ENCODE results near the gene ZFPL1.

ZFPL1 gene

GRCh38 chr11:65083834-65084597 is at the start of gene ZFPL1, which contains the start of gene CDCA5:
Gene ZFPL1 (plus strand): TSS chr11:65084222. CDS start chr11:65084699, 477 bp downstream.
Gene CDCA5 (minus strand): TSS chr11:65084040. CDS start chr11:65083978, 62 bp downstream.
- DNase-seq (ENCODE audit: low read depth in 2 of 2), result peak; percentile 91 to 94

GRCh38 chr11:65034423-65034822 is 49.6 kb upstream of the ZFPL1 start:
- no peak for DNase-seq (ENCODE audit: low read depth in 2 of 2)

GRCh38 chr11:65035579-65035978 is 48.4 kb upstream of the ZFPL1 start:
- DNase-seq (ENCODE audit: low read depth in 2 of 2), result no peak

DNA sequence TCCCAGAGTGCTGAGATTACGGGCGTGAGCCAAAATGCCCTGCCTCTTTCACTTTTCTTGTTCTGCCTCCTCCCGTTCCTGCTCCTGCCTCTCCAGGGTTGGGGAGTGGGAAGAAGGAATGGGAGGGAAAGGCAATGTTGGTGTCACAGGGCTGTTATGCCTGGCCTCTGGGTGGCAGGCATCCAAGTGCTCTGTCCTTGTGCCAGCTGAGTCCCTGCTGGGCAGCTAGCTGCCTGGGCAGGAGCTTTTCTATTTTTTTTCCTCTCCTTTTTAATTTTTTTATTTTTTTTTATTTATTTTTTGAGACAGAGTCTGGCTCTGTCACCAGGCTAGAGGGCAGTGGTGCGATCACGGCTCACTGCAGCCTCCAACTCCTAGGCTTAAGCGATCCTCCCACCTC is 47.1 kb upstream of the ZFPL1 start:
- no peak for DNase-seq (ENCODE audit: low read depth in 2 of 2)

- no peak for DNase-seq (ENCODE audit: low read depth in 2 of 2)
These were observed 43.5 kb upstream of the ZFPL1 start for GRCh38 chr11:65040520-65040846.

DNA sequence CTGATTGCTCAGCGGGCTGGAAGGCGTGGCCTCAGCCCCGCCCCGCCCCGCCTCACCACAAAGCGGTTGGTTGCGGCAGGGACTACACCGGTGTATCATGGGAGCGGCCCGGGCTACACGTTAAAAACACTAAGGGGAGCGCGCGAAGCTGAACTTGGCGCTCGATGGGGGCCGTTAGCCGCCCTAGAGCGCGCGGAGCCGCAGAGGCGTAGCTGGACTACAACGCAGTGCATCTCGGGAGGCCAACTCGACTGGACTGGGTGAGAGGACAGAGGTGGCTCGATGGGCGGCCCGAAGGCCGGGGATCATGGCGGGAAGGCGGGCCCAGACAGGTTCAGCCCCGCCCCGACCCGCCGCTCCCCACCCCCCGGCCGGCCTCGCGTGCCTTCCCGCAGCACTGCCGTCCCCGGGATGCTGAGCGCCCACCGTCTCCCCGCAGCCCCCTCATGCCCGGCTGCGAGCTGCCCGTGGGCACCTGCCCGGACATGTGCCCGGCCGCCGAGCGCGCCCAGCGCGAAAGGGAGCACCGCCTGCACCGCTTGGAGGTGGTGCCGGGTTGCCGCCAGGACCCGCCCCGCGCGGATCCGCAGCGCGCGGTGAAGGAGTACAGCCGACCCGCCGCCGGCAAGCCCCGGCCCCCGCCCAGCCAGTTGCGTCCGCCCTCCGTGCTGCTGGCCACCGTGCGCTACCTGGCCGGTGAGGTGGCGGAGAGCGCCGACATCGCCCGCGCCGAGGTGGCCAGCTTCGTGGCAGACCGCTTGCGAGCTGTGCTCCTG is 43.0 kb upstream of the ZFPL1 start, which contains the start of gene SAC3D1:
SAC3D1 (plus strand) TSS at position 364 of the 776 bp plus-strand sequence; CDS start at position 447, 83 bp downstream.
- DNase-seq (ENCODE audit: low read depth in 2 of 2), result peak; percentile 64 to 69

GRCh38 chr11:65042891-65043290 is 41.1 kb upstream of the ZFPL1 start:
- DNase-seq (ENCODE audit: low read depth in 2 of 2), result no peak

- DNase-seq (ENCODE audit: low read depth in 2 of 2), result no peak
These were observed 40.0 kb upstream of the ZFPL1 start for GRCh38 chr11:65043881-65044501.

GRCh38 chr11:65045061-65045460 is 39.0 kb upstream of the ZFPL1 start:
- no peak for DNase-seq (ENCODE audit: low read depth in 2 of 2)

DNA sequence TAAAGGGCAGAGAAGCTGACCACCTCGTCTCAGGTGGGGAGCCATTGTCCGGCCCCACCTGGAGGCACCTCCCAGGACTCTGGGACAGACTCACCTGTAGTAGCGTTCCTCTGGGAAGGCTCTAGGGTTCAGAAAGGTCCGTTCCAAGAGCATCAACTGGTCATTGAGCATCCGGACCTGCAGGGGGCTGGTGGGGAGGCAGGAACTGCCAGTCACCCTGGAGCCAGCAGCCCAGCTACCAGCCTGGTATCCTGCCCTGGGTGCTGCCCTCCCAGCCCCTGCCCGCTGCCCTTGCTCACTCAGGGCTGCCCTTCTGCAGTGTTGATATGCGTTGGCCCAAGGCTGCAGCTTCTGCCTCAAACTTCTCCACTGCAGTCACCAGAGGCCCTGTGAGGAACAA is 38.3 kb upstream of the ZFPL1 start:
- no peak for DNase-seq (ENCODE audit: low read depth in 2 of 2)

DNA sequence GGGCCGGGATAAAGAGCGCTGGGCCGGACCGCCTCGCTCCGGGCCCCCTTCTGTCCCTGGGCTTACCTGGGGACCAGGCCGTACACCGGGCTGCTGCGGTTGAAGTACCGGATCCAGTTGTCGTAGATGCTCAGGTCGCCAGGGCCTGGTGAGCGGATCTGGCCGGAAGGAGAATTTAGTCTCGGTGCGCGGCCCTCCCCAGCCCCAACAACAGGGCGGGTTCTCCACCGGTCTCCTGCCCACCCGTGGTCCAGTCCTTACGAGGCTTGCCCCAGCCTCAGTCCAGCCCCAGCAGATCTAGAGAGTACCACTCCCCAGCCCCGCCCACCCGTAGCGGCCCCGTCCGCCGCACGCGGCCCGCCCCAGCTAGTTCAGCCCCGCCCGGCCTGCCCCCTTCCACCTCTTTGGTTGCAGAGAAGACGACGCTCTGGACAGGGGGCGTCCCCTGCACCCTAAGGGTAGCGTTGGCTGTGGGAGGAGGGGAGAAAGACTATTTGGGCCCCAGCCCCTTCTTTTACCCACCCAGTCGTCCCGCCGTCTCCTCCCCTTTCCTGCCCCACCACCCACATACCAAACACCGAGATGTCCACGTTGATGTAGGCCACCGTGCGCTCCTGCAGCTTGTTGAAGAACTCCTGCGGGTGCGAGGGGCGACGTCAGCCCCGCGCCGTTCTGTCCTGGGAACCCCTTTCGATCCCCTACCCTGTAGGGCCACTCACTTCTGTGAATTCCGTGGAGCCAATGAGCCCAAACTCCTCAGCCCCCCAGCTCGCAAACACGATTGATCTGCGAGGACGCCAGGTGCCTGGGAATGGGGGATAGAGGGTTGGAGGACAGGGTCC is 36.2 kb upstream of the ZFPL1 start:
- no peak for DNase-seq (ENCODE audit: low read depth in 2 of 2)

DNA sequence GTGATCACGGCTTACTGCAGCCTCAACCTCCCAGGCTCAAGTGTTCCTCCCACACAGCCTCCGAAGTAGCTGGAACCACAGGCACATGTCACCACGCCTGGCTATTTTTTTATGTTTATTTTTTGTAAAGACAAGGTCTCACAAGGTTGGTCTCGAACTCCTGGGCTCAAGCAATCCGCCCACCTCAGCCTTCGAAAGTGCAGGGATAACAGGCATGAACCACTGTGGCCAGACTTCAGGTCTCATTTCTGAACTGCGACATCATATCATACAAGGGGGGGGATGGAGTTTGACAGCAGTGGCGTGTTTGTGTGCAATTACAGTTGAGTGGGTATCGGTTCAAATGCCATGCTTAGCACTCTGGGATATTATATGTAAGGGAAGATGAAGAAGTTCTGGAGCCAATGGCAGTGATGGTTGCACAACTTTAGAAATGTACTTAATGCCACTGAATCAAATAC is 32.6 kb upstream of the ZFPL1 start:
- DNase-seq (ENCODE audit: low read depth in 2 of 2), result no peak

DNA sequence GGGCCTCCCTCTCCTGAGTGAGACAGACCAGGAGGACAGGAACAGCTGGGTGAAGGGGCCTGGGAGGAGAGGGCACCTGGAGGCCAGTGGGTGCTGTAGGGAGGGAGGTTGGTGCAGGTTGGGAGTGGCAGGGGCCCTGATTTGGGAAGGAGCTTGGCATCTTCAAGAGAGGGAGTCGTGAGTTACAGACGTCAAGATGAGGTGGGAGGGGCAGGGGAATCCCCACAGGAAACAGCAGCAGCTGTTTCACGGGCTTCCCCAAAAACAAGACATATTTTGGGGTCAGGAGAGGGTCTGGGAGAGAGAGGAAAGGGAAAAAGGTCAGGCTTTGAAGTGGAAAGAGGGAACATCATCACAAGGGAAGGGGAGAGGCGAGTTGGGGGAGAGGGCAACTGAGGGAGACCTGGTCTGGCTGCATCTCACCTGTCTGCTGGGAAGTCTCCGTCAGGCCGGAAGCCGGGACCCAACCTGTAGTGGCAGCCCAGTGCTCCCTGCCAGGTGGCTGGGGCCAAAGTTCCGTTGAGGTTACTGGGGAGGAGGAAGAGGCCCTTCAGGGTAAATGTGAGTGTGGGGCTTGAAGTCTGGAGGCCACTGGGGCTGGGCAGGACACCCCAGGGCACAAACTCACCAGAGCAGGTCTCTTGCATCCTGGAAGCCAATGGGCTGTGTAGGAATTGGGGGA is 30.1 kb upstream of the ZFPL1 start:
- no peak for DNase-seq (ENCODE audit: low read depth in 2 of 2)

- DNase-seq (ENCODE audit: low read depth in 2 of 2), result no peak
These were observed 28.5 kb upstream of the ZFPL1 start for GRCh38 chr11:65055538-65055937.

GRCh38 chr11:65056999-65057398 is 27.0 kb upstream of the ZFPL1 start:
- DNase-seq (ENCODE audit: low read depth in 2 of 2), result no peak

DNA sequence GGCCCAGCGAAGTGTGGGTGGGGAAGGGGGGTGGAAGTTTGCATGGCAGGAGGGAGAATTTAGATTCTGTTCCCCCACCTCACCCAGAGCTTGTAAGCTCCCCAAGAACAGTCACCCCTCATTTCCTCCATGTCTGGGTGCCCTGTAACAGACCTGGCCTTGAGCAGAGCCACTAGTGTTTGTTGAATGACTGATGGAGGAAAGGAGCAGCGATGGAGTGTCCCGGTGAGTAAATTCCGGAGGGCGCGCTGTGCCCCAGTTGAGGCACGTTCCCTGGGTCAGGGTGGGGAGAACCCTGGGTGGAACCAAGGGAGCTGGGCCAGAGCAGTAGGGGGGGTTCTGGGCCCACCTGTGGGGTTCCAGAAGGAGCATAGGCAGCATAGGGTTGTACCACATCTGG is 26.5 kb upstream of the ZFPL1 start:
- no peak for DNase-seq (ENCODE audit: low read depth in 2 of 2)

DNA sequence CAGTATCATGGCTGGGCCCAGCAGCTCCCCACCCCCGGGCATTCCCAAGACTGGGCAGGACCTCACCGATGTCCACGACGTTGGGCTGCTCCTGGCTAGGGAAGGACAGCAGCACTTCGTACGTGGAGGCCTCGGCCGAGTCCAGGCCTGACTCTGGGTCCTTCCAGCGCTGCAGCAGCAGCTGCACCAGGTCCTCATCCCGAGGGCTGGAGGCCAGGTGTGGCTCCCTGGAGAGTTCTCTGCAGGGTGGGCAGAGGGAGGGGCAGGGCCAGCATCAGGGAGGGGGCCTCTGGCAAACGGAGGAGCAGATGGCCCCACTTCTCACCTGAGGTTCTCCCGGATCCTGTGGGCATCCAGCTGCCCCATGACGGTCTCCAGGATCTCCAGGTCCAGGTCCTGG is 26.0 kb upstream of the ZFPL1 start:
- DNase-seq (ENCODE audit: low read depth in 2 of 2), result no peak

- DNase-seq (ENCODE audit: low read depth in 2 of 2), result no peak
These were observed 25.5 kb upstream of the ZFPL1 start, which contains the start of gene NAALADL1 for GRCh38 chr11:65058419-65059054. Gene NAALADL1 (minus strand): TSS chr11:65058553. CDS start chr11:65058521, 32 bp downstream.

DNA sequence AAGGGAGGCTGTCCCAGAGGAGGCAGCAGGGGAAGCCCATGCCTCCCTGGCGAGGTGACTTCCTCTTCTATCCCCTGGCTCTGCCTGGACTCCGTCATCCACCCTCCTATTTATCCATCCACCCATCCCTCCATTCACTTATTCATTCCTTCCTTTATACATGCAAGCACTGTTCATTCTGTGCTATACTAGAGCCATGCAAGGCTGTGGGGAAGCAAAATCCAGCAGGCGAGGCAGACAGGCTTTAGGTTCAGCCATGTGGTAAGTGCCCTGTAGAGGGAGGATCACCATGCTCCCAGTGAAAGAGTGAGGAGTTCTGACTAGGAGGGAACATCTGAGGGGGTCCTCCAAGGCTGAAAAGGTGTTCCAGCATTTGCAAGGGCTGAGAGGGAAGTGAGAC is 24.5 kb upstream of the ZFPL1 start:
- DNase-seq (ENCODE audit: low read depth in 2 of 2), result no peak
